Bronchial epithelial cell (primary cell): ENCODE results near the gene AOPEP. TPM values are rescaled to one million over a fixed set of nuclear protein-coding genes. Genes with fewer than 3 reads are reported as not detected.
A peak's percentile ranks its signal among the peaks of the same experiment; 100 is the strongest.

Source experiments
- DNase-seq: peaks from one replicate; pipeline ENCODE4 v3.0.0-alpha.2; 2010; ENCODE audit warnings: low read depth
- FAIRE-seq: peaks from 2 replicates; lab custom pipeline; 2011; peaks lifted over from hg19 to GRCh38; lab: Jason Lieb, UNC
- H3K27me3 ChIP-seq: 2 replicates; pipeline ENCODE4 v1.5.1; 2011; ENCODE audit warnings: low read length; ENCODE audit not compliant: control insufficient read depth, insufficient read depth
- H3K36me3 ChIP-seq: 2 replicates; pipeline ENCODE4 v1.5.1; 2011; ENCODE audit warnings: low read length; ENCODE audit not compliant: control insufficient read depth, insufficient read depth
- H3K4me3 ChIP-seq: 2 replicates; pipeline ENCODE4 v1.5.1; 2011; ENCODE audit warnings: mild to moderate bottlenecking, low read depth, low read length, control low read depth
- total RNA-seq: library from RNA; depleted of rRNA; stranded (reverse); fragments of >200 nt; gene quantifications from 2 replicates; pipeline ENCODE4 v1.2.1, GENCODE V29; 2014
- TF ChIP-seq, protein P1 (sequence below): IDR thresholded peaks from 2 replicates; pipeline ENCODE4 v1.5.1; 2011; ENCODE audit warnings: mild to moderate bottlenecking, moderate library complexity, low read length, control low read depth, inconsistent platforms; ENCODE audit not compliant: insufficient read depth, severe bottlenecking

AOPEP gene
- total RNA-seq, 1 donor from 2014 or later: 91.1 TPM

- DNase-seq (peak; percentile 93), FAIRE-seq (no peak)
Observed at GRCh38 chr9:94945197-94946144, 219.0 kb downstream of the AOPEP start.

DNA sequence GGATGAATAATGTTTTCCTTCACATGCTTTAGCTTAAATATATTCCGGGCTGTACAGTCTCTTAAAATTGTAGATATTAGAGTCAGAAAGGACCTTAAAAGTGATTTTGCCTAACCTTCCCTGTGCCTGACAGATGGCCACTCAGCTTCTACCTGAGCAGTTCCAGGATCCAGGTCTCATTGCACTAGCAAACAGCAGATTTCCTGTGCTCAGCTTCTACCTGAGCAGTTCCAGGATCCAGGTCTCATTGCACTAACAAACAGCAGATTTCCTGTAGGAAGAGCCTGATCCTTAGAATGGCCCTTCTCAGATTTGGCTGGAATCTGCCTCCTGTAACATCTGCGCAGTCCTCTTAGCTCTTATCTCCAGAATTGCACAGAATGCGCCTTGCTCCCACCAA, 219.8 kb downstream of the AOPEP start:
- no peaks in the 10 kb centered on the region for H3K36me3 ChIP-seq
- H3K27me3 ChIP-seq: no peaks in the 10 kb centered on the region
- no peak for DNase-seq
- no peak overlapping the region for H3K4me3 ChIP-seq
- TF ChIP-seq, protein P1, sequence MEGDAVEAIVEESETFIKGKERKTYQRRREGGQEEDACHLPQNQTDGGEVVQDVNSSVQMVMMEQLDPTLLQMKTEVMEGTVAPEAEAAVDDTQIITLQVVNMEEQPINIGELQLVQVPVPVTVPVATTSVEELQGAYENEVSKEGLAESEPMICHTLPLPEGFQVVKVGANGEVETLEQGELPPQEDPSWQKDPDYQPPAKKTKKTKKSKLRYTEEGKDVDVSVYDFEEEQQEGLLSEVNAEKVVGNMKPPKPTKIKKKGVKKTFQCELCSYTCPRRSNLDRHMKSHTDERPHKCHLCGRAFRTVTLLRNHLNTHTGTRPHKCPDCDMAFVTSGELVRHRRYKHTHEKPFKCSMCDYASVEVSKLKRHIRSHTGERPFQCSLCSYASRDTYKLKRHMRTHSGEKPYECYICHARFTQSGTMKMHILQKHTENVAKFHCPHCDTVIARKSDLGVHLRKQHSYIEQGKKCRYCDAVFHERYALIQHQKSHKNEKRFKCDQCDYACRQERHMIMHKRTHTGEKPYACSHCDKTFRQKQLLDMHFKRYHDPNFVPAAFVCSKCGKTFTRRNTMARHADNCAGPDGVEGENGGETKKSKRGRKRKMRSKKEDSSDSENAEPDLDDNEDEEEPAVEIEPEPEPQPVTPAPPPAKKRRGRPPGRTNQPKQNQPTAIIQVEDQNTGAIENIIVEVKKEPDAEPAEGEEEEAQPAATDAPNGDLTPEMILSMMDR: no peak
- peak; percentile 55 for FAIRE-seq

More at GRCh38 chr9:94945197-94946144, 219.0 kb downstream of the AOPEP start:
- TF ChIP-seq, protein P1: no peak
- no peaks in the 10 kb centered on the region for H3K36me3 ChIP-seq
- no peak overlapping the region for H3K4me3 ChIP-seq
- no peaks in the 10 kb centered on the region for H3K27me3 ChIP-seq

DNA sequence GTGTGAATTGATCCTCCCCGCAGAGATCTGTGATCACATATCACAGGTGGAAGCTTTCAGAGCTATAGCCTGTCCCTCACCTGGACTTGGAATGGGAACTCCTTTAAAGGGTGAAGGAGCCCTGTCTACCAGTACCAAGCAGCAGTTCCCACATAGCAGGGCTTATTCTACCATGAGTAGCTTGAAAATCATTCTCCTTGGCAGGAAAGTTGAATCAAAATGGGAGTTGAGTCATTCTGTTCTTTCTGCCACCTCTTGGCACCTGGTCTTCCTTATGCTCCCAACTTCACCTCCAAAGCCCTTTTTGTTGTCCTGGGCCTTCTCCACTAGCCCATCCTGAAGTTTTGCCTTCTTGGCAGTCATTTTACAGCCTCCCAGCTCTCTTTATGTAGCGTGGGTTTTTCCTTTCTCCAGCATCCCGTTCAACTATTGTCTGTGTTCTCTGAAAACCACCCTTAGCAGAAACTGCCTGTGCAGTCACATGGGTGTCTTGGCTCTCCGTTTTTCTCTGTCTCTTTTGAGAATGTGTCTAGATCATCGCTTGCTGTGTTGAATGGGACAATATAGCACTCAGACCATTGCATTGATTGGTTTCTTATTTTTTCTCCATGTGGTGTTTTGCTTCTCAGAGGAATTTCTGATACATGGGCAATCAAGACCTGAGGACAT, 222.2 kb downstream of the AOPEP start:
- Histone ChIP-seq H3K4me3 (no peak overlapping the region), H3K36me3 (no peaks in the 10 kb centered on the region), H3K27me3 (no peaks in the 10 kb centered on the region)
- DNase-seq (peak; percentile 73), FAIRE-seq (no peak)
- TF ChIP-seq, protein P1: no peak

DNA sequence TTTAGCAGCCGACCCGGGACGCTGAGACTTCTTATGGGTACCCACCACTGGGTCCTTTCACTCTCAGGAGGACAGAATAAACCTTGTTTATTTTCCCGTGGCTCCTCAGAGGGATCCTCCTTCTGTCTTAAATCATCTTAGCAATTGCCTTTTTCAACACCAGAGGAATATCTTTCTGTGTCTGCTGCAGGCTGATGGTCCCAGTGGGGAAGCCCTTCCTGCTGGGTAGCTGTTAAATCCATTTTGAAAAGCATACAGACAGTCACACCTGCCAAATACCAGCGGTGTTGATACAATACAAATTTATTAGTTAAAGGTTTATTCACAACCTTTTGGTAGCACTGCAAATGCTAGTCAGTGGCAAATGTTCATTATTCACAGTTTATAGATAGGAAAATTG, 222.9 kb downstream of the AOPEP start:
- no peak overlapping the region for H3K4me3 ChIP-seq
- H3K27me3 ChIP-seq: no peaks in the 10 kb centered on the region
- no peak for DNase-seq
- H3K36me3 ChIP-seq: no peaks in the 10 kb centered on the region
- no peak for FAIRE-seq
- TF ChIP-seq, protein P1: no peak

GRCh38 chr9:94950040-94950578, 223.6 kb downstream of the AOPEP start:
- Histone ChIP-seq H3K27me3 (no peaks in the 10 kb centered on the region), H3K36me3 (no peaks in the 10 kb centered on the region), H3K4me3 (no peak overlapping the region)
- no peak for DNase-seq
- FAIRE-seq: no peak
- TF ChIP-seq, protein P1: no peak
